ENCODE measurements around the gene G3BP2. TPM values are rescaled to one million over a fixed set of nuclear protein-coding genes. Genes with fewer than 3 reads are reported as not detected.

The G3BP2 gene
- total and polyA plus RNA-seq, 2 experiments from 2014 or later: 36.0 to 133 TPM

GRCh38 chr4:75708218-75708691 lies 35.0 kb upstream of the G3BP2 start:
- no peak overlapping the region for H3K4me2 ChIP-seq (ENCODE audit: unreplicated experiment)

GRCh38 chr4:75705198-75705977 lies 32.2 kb upstream of the G3BP2 start:
- Histone ChIP-seq H3K27me3 (replicated peaks; ENCODE audit: insufficient read depth) (no peaks in the 10 kb centered on the region), H4K20me1 (ENCODE audit: insufficient read depth) (no peaks in the 10 kb centered on the region), H3K27ac (no peak overlapping the region), H3K9me3 (ENCODE audit: low read depth) (no peaks in the 10 kb centered on the region), H2AFZ (no peak overlapping the region), H3F3A (ENCODE audit: insufficient read depth) (no peaks in the 10 kb centered on the region), H3K4me3 (no peak overlapping the region), H3K4me2 (ENCODE audit: unreplicated experiment) (no peak overlapping the region), H3K36me3 (ENCODE audit: low read depth) (no peaks in the 10 kb centered on the region), H3K9ac (no peak overlapping the region), H3K79me2 (ENCODE audit: insufficient read depth) (peaks cover 13% of the 10 kb centered on the region; the same call in 1 of the 2 replicates), H3K4me1 (ENCODE audit: insufficient read depth) (no peaks in the 10 kb centered on the region), H3K9me2 (ENCODE audit: insufficient read depth) (no peaks in the 10 kb centered on the region)
- in situ Hi-C loops (cut with MboI): no loop called here
- WGBS, 2 experiments (ENCODE audit: low coverage in 1 of 2, low lambda C conversion rate in 2 of 2, missing lambda C conversion rate in 2 of 2): 84 to 89% methylated on average over 6 of the region's 6 CpGs
- no peak for DNase-seq
- TF ChIP-seq EZH2phosphoT487 (IDR thresholded peaks at IDR 0.05; ENCODE audit: insufficient read depth, low read depth) (no peak), EZH2 (IDR thresholded peaks at IDR 0.05; ENCODE audit: insufficient read depth, poor library complexity, severe bottlenecking) (no peak)

More at GRCh38 chr4:75708218-75708691, 35.0 kb upstream of the G3BP2 start:
- H3K79me2 ChIP-seq (ENCODE audit: insufficient read depth): peaks cover 26% of the 10 kb centered on the region
- TF ChIP-seq EZH2phosphoT487 (IDR thresholded peaks at IDR 0.05; ENCODE audit: insufficient read depth, low read depth): no peak
- TF ChIP-seq EZH2 (IDR thresholded peaks at IDR 0.05; ENCODE audit: insufficient read depth, poor library complexity, severe bottlenecking): no peak
- H3K9me2 ChIP-seq (ENCODE audit: insufficient read depth): no peaks in the 10 kb centered on the region
- H2AFZ ChIP-seq: no peak overlapping the region
- H3K9ac ChIP-seq: no peak overlapping the region
- H3K9me3 ChIP-seq (ENCODE audit: low read depth): no peaks in the 10 kb centered on the region
- in situ Hi-C loops (cut with MboI): no loop called here
- H3K4me3 ChIP-seq: no peak overlapping the region
- H4K20me1 ChIP-seq (ENCODE audit: insufficient read depth): no peaks in the 10 kb centered on the region
- peaks cover 5% of the 10 kb centered on the region; the same call in 1 of the 2 replicates for H3F3A ChIP-seq (ENCODE audit: insufficient read depth)
- H3K4me1 ChIP-seq (ENCODE audit: insufficient read depth): no peaks in the 10 kb centered on the region
- no peak overlapping the region for H3K27ac ChIP-seq
- 84 to 86% methylated on average over 3 of the region's 3 CpGs for WGBS, 2 experiments (ENCODE audit: low coverage in 1 of 2, low lambda C conversion rate in 2 of 2, missing lambda C conversion rate in 2 of 2)
- DNase-seq: no peak
- H3K36me3 ChIP-seq (ENCODE audit: low read depth): no peaks in the 10 kb centered on the region
- no peaks in the 10 kb centered on the region for H3K27me3 ChIP-seq (replicated peaks; ENCODE audit: insufficient read depth)

- Histone ChIP-seq H3K36me3 (ENCODE audit: low read depth) (no peaks in the 10 kb centered on the region), H3K4me1 (ENCODE audit: insufficient read depth) (no peaks in the 10 kb centered on the region), H3K9me3 (ENCODE audit: low read depth) (no peaks in the 10 kb centered on the region), H3K9me2 (ENCODE audit: insufficient read depth) (no peaks in the 10 kb centered on the region), H3K4me2 (ENCODE audit: unreplicated experiment) (no peak overlapping the region), H3K9ac (no peak overlapping the region), H3K27me3 (replicated peaks; ENCODE audit: insufficient read depth) (no peaks in the 10 kb centered on the region), H2AFZ (no peak overlapping the region), H3K27ac (no peak overlapping the region), H3K4me3 (no peak overlapping the region), H3F3A (ENCODE audit: insufficient read depth) (no peaks in the 10 kb centered on the region), H3K79me2 (ENCODE audit: insufficient read depth) (no peaks in the 10 kb centered on the region), H4K20me1 (ENCODE audit: insufficient read depth) (no peaks in the 10 kb centered on the region)
- no peak for DNase-seq
- TF ChIP-seq EZH2phosphoT487 (IDR thresholded peaks at IDR 0.05; ENCODE audit: insufficient read depth, low read depth): no peak
- TF ChIP-seq EZH2 (IDR thresholded peaks at IDR 0.05; ENCODE audit: insufficient read depth, poor library complexity, severe bottlenecking): no peak
- in situ Hi-C loops (cut with MboI): no loop called here
- 66 to 69% methylated on average over 4 of the region's 4 CpGs for WGBS, 2 experiments (ENCODE audit: low coverage in 1 of 2, low lambda C conversion rate in 2 of 2, missing lambda C conversion rate in 2 of 2)
Measured at GRCh38 chr4:75702919-75703411, 29.8 kb upstream of the G3BP2 start.

- Histone ChIP-seq H3F3A (ENCODE audit: insufficient read depth) (no peaks in the 10 kb centered on the region), H3K36me3 (ENCODE audit: low read depth) (no peaks in the 10 kb centered on the region), H3K27ac (no peak overlapping the region), H2AFZ (no peak overlapping the region), H3K9ac (no peak overlapping the region), H3K9me3 (ENCODE audit: low read depth) (no peaks in the 10 kb centered on the region), H3K79me2 (ENCODE audit: insufficient read depth) (no peaks in the 10 kb centered on the region), H3K4me3 (no peak overlapping the region), H4K20me1 (ENCODE audit: insufficient read depth) (no peaks in the 10 kb centered on the region), H3K27me3 (replicated peaks; ENCODE audit: insufficient read depth) (no peaks in the 10 kb centered on the region), H3K4me1 (ENCODE audit: insufficient read depth) (no peaks in the 10 kb centered on the region), H3K9me2 (ENCODE audit: insufficient read depth) (no peaks in the 10 kb centered on the region), H3K4me2 (ENCODE audit: unreplicated experiment) (no peak overlapping the region)
- WGBS, 2 experiments (ENCODE audit: low coverage in 1 of 2, low lambda C conversion rate in 2 of 2, missing lambda C conversion rate in 2 of 2): 0% methylated on average over 1 of the region's 1 CpG
- in situ Hi-C loops (cut with MboI): no loop called here
- TF ChIP-seq EZH2phosphoT487 (IDR thresholded peaks at IDR 0.05; ENCODE audit: insufficient read depth, low read depth) (no peak), EZH2 (IDR thresholded peaks at IDR 0.05; ENCODE audit: insufficient read depth, poor library complexity, severe bottlenecking) (no peak)
- DNase-seq: no peak
Measured at GRCh38 chr4:75699299-75699698, 26.1 kb upstream of the G3BP2 start.

All from GM23248 (cell line).